Spleen (tissue), 11 donors: Measurements from ENCODE around the gene C21orf58. TPM values are rescaled to one million over a fixed set of nuclear protein-coding genes. Genes with fewer than 3 reads are reported as not detected.

Experiments
- DNase-seq: peaks from one replicate; pipeline ENCODE4 v3.0.0-alpha.2; 2020
- H3K27ac ChIP-seq, 8 donors: fragments of 200-600 bp; sonication (generic) in 7 of 8; 1 replicate in 4 of 8; 2 replicates in 4 of 8; pipeline versions ENCODE4 v1.5.0 to v1.8.0; 2016 to 2021; ENCODE audit warnings: inconsistent platforms in 4 of 8, mild to moderate bottlenecking in 4 of 8, moderate library complexity in 1 of 8
- H3K27me3 ChIP-seq, 7 donors: fragments of 200-600 bp; sonication (generic) in 6 of 7; replicated peaks in 1 of 7; 1 replicate in 4 of 7; 2 replicates in 3 of 7; pipeline versions ENCODE4 v1.5.0 to v1.8.0; 2016 to 2021; ENCODE audit warnings: inconsistent platforms in 3 of 7, mild to moderate bottlenecking in 1 of 7
- H3K36me3 ChIP-seq, 6 donors: fragments of 200-600 bp; sonication (generic) in 5 of 6; 1 replicate in 4 of 6; 2 replicates in 2 of 6; pipeline versions ENCODE4 v1.5.0 to v1.8.0; 2016 to 2021; ENCODE audit warnings: inconsistent platforms in 2 of 6
- H3K4me1 ChIP-seq, 6 donors: fragments of 200-600 bp; sonication (generic) in 5 of 6; 1 replicate in 3 of 6; 2 replicates in 3 of 6; pipeline versions ENCODE4 v1.5.0 to v1.8.0; 2016 to 2021; ENCODE audit warnings: inconsistent platforms in 3 of 6
- H3K4me3 ChIP-seq, 8 donors: fragments of 200-600 bp; sonication (generic) in 7 of 8; 1 replicate in 4 of 8; 2 replicates in 4 of 8; pipeline versions ENCODE4 v1.5.0 to v1.8.0; 2016 to 2021; ENCODE audit warnings: inconsistent platforms in 4 of 8, mild to moderate bottlenecking in 4 of 8, moderate library complexity in 2 of 8
- H3K9me3 ChIP-seq, 8 donors: fragments of 200-600 bp; sonication (generic) in 7 of 8; 1 replicate in 4 of 8; 2 replicates in 4 of 8; pipeline versions ENCODE4 v1.5.0 to v1.8.0; 2016 to 2021; ENCODE audit warnings: inconsistent platforms in 4 of 8
- CTCF ChIP-seq, 11 experiments: fragments of 200-600 bp in 7 of 11; fragments of 450-650 bp in 4 of 11; sonication (generic) in 4 of 11; IDR thresholded peaks in 8 of 11; conservative IDR thresholded peaks in 3 of 11; 1 replicate in 7 of 11; 2 replicates in 4 of 11; pipeline versions ENCODE4 v1.4.0 to v1.8.0; 2016 to 2021; ENCODE audit warnings: antibody characterized with exemption in 11 of 11, inconsistent platforms in 4 of 11, mild to moderate bottlenecking in 1 of 11
- POLR2A ChIP-seq, 3 donors: fragments of 450-650 bp; IDR thresholded peaks; one replicate each; pipeline ENCODE4 v1.5.1; 2017; ENCODE audit warnings: antibody characterized with exemption in 3 of 3, mild to moderate bottlenecking in 1 of 3
- POLR2AphosphoS5 ChIP-seq, 3 donors: sonication (generic); formaldehyde crosslinking; IDR thresholded peaks; one replicate each; pipeline ENCODE4 v1.5.1; 2017; ENCODE audit warnings: antibody characterized with exemption in 3 of 3
- WGBS, 5 donors: extraction: QIAGEN DNeasy Blood & Tissue Kit in 3 of 5; methylation state at CpG; one replicate each; pipeline versions ENCODE4 v1.1.5 to v1.1.7; 2013 to 2018; 5-methylcytosine and 5-hydroxymethylcytosine counted together
- intact Hi-C: fragments of 100-400 bp; cut with DNase I; formaldehyde crosslinking; loops from one replicate; pipeline ENCODE4 v1.15.0; 2023; ENCODE audit warnings: low total_unique reads
- polyA plus RNA-seq, 3 donors: library from polyadenylated mRNA; stranded (reverse); fragments of 200-250 nt; gene quantifications; one replicate each; pipeline ENCODE4 v1.2.1, GENCODE V29; 2013
- total RNA-seq, 7 donors: library from RNA; depleted of rRNA in 3 of 7; stranded (reverse); fragments of >200 nt in 3 of 7; fragmentation: NEBNext Ultra II Directional in 4 of 7; extraction: Animal tissue kit (Norgen Biotek cat#: 25700) in 4 of 7; gene quantifications; one replicate each; pipeline versions ENCODE4 v1.1.0 to v1.2.1, GENCODE V29; 2016 to 2021
- donor health status: healthy with polysubstance abuse.
- donor health status: DM: no; HTN: no; CAD: no; lungs with moderate emphysema.
- donor health status: DM: no; HTN: no; CAD: no.
- donor health status: Bipolar disorder and iron deficiency.
- donor health status: healthy.
- donor health status: DM: no; HTN: no; CAD: no.
- donor health status: DM: yes; HTN: yes; CAD: no.

C21orf58 gene
- total and polyA plus RNA-seq, 10 donors, result 1.4 to 5.8 (median 3.9) TPM

- Histone ChIP-seq H3K27ac (no peak overlapping the region), H3K4me1 (peaks cover 7 to 60% (median 20%) of the 10 kb centered on the region in 6 donors), H3K4me3 (no peak overlapping the region), H3K27me3 (no peaks in the 10 kb centered on the region), H3K36me3 (peaks cover 0 to 25% (median 9%) of the 10 kb centered on the region in 6 donors), H3K9me3 (no peaks in the 10 kb centered on the region)
- WGBS, 5 donors, result 74 to 87% (median 79%) methylated on average over 6 of the region's 6 CpGs
- DNase-seq, result no peak
- intact Hi-C loops, result loop anchor here (5.0 kb wide), 1 partner anchor 38 kb away; a partner anchor contains a TSS
- TF ChIP-seq POLR2AphosphoS5 (IDR thresholded peaks at IDR 0.05), result no peak
- TF ChIP-seq POLR2A (IDR thresholded peaks at IDR 0.05), result no peak
- TF ChIP-seq CTCF (IDR thresholded peaks at IDR 0.05 in 8 of 11, conservative IDR thresholded peaks at IDR 0.05 in 3 of 11), result no peak
Measured at GRCh38 chr21:46289655-46290179, 34.0 kb downstream of the C21orf58 start.

GRCh38 chr21:46287541-46287940 lies 36.1 kb downstream of the C21orf58 start:
- peak overlapping the region in 1 of 8 donors; percentile 90 for H3K4me3 ChIP-seq
- H3K27ac ChIP-seq, result peak overlapping the region in 1 of 8 donors; percentile 98
- no peak for DNase-seq
- H3K27me3 ChIP-seq, result no peaks in the 10 kb centered on the region
- WGBS, 5 donors, result 86 to 94% (median 91%) methylated on average over 10 of the region's 10 CpGs
- peaks cover 28 to 80% (median 42%) of the 10 kb centered on the region in 6 donors for H3K4me1 ChIP-seq
- H3K9me3 ChIP-seq, result no peaks in the 10 kb centered on the region
- peaks cover 0 to 42% (median 17%) of the 10 kb centered on the region in 6 donors for H3K36me3 ChIP-seq
- intact Hi-C loops, result loop anchor here (5.0 kb wide), 1 partner anchor 40 kb away; a partner anchor contains a TSS
- no peak for TF ChIP-seq CTCF (IDR thresholded peaks at IDR 0.05 in 8 of 11, conservative IDR thresholded peaks at IDR 0.05 in 3 of 11)

GRCh38 chr21:46286648-46287002 lies 37.0 kb downstream of the C21orf58 start:
- TF ChIP-seq POLR2AphosphoS5 (IDR thresholded peaks at IDR 0.05), result no peak
- no peak for TF ChIP-seq POLR2A (IDR thresholded peaks at IDR 0.05)
- TF ChIP-seq CTCF (IDR thresholded peaks at IDR 0.05 in 8 of 11, conservative IDR thresholded peaks at IDR 0.05 in 3 of 11), result no peak
- 1 to 2% (median 2%) methylated on average over 16 of the region's 16 CpGs for WGBS, 5 donors
- Histone ChIP-seq H3K36me3 (peaks cover 0 to 43% (median 16%) of the 10 kb centered on the region in 6 donors), H3K27me3 (no peaks in the 10 kb centered on the region), H3K9me3 (no peaks in the 10 kb centered on the region), H3K27ac (peak overlapping the region; percentile 90 to 98 (median 96)), H3K4me1 (peaks cover 37 to 89% (median 51%) of the 10 kb centered on the region in 6 donors), H3K4me3 (peak overlapping the region; percentile 68 to 99 (median 92))
- no peak for DNase-seq
- intact Hi-C loops, result loop anchor here (5.0 kb wide), 1 partner anchor 41 kb away; a partner anchor contains a TSS

GRCh38 chr21:46285761-46286647 lies 37.7 kb downstream of the C21orf58 start, which contains the start of gene YBEY:
Gene YBEY, plus strand, starts transcription at chr21:46286342. Its CDS starts 572 bp downstream, at chr21:46286914.
- Histone ChIP-seq H3K27me3 (no peaks in the 10 kb centered on the region), H3K36me3 (peaks cover 0 to 43% (median 15%) of the 10 kb centered on the region in 6 donors), H3K4me3 (peak within 1 kb of the TSS; percentile 68 to 99 (median 92)), H3K9me3 (no peaks in the 10 kb centered on the region), H3K4me1 (peaks cover 39 to 92% (median 57%) of the 10 kb centered on the region in 6 donors), H3K27ac (peak within 1 kb of the TSS; percentile 90 to 98 (median 96))
- peak; percentile 97 for DNase-seq
- TF ChIP-seq POLR2A (IDR thresholded peaks at IDR 0.05) (peak; percentile 11 to 51 (median 51)), POLR2AphosphoS5 (IDR thresholded peaks at IDR 0.05) (peak; percentile 91 to 95 (median 92)), CTCF (IDR thresholded peaks at IDR 0.05 in 8 of 11, conservative IDR thresholded peaks at IDR 0.05 in 3 of 11) (peak in 9 of 11 experiments; percentile 12 to 69 (median 30))
- 0 to 1% (median 1%) methylated on average over 66 to 105 of the region's 105 CpGs for WGBS, 5 donors
- intact Hi-C loops, result loop anchor here (5.0 kb wide), 1 partner anchor 41 kb away; a partner anchor contains a TSS
